ENCODE results near the gene THBS2.
"Not testable (repeated sequence)": the region's sequence is repeated elsewhere in the genome, so short reads cannot be mapped to it uniquely, and the experiment has no call there.

THBS2 gene

DNA sequence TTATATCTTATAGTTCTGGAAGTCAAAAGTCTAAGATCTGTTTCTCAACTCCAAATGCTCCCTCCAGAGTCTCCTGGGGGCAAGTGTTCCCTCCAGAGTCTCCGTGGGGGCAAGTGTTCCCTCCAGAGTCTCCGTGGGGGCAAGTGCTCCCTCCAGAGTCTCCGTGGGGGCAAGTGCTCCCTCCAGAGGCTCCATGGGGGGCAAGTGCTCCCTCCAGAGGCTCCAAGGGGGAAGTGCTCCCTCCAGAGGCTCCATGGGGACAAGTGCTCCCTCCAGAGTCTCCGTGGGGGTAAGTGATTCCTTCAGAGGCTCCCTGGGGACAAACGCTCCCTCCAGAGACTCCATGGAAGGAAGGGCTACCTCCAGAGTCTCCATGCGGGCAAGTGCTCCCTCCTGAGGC is 34.0 kb upstream of the THBS2 start:
- no peak for TF ChIP-seq ZNF274 (IDR thresholded peaks at IDR 0.05; ENCODE audit: low read depth, low read length)
- H3K4me3 ChIP-seq (ENCODE audit: low read length) = no peak overlapping the region

DNA sequence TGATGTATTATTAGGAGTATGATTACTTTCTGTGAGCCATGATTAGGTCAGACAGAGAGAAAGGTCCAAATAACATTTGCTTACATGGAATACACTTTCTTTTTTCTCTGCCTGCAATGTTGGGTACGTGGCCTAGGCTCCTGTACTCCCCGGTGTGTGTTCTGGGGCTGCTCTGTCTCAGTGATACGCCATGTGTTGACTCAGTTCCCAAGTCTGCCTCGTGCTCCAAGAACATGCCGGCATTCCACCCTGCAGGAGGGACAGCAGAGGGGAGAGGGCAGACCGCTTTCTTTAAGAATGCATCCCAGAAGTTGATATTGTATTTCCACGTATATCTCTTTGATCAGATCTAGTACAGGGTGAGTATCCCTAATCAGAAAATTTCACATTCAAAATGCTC is 33.3 kb upstream of the THBS2 start:
- no peak for TF ChIP-seq ZNF274 (IDR thresholded peaks at IDR 0.05; ENCODE audit: low read depth, low read length)
- no peak overlapping the region for H3K4me3 ChIP-seq (ENCODE audit: low read length)

DNA sequence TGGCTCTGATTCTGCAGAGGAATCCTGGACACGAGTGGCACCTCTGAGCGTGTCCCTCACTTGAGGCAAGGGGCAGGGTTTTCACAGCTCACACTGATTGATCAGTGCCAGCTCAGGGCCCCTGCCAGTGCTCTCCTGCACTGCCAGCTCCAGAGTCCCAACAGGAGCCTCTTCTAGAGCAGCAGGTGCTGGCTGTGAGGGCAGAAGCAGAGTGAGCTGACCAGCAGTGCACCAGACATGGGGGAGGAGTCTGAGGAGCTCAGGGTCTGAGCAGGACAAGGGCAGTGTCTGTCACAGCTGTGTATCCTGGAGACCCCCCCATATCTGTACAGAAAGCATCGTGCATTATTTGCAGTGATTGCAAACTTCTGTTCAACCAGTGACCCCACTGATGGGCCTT is 31.5 kb upstream of the THBS2 start:
- no peak overlapping the region for H3K4me3 ChIP-seq (ENCODE audit: low read length)
- no peak for TF ChIP-seq ZNF274 (IDR thresholded peaks at IDR 0.05; ENCODE audit: low read depth, low read length)

DNA sequence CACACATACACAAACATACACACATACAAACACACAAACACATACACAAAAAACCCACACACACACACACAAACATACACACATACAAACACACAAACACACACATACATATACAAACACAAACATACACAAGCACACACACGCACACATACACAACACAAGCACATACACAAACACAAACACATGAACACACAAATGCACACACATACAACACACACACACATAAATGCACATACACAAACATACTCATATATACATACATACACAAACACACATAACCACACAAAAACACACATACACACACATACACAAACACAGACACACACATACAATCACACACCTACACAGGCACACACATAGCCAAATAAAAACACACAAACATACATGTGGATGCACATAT is 30.3 kb upstream of the THBS2 start:
- TF ChIP-seq ZNF274 (IDR thresholded peaks at IDR 0.05; ENCODE audit: low read depth, low read length) = no peak
- no peak overlapping the region for H3K4me3 ChIP-seq (ENCODE audit: low read length)

DNA sequence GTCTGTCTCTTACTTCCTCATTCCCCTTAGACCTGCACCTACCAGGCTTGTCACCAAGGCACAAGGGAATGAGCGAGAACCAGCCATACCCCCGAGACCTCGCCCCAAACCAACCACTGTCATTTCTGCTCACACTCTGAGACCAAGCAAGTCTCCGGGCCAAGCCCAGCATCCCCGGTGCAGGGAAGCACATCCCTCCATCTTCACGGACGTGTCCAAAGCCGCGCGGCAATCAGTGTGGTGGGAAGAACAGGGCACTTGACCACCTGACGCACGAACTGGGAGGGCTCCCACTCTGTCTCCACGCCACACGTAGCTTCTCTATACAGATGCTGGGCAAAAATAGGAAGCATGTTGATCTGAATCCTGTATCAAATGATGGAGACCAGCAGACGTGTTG is 28.4 kb upstream of the THBS2 start:
- no peak for TF ChIP-seq ZNF274 (IDR thresholded peaks at IDR 0.05; ENCODE audit: low read depth, low read length)
- H3K4me3 ChIP-seq (ENCODE audit: low read length) = no peak overlapping the region

DNA sequence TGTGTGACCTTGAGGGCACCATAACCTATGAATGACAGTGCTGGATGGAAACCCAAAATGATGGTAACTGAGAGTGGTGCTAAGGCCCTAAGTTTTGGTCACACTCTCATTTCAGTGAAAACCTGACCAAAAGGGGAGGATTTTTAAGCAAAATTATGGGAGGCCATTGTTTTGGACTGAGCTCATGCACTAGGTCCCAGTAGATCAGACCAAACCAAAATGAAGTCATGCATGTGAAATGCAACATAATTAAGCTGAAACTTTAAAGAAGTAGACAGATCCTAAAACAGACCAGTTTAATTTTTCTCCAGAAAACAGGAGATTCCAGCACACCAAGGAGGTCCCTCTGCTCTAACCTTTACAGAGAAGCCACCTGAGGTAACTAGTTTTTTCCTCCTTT is 24.0 kb upstream of the THBS2 start:
- H3K4me3 ChIP-seq (ENCODE audit: low read length) = no peak overlapping the region
- TF ChIP-seq ZNF274 (IDR thresholded peaks at IDR 0.05; ENCODE audit: low read depth, low read length) = no peak

DNA sequence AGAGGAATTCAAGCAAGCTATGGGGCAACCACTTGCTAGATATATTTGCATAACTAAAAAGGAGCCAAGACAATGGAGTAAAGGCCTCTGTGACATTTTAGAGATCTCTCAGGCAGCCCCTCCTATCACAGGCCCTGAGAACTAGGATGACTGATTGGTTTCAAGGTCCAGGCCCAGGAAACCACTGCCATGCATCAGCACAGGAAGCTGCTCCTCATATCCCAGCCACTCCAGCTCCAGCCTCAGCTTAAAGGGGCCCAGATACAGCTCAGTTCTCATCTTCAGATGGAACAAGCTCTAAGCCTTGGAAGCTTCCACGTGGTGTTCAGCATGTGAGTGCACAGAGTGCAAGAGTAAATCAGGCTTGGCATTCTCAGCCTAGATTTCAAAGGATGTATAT is 21.1 kb upstream of the THBS2 start:
- TF ChIP-seq ZNF274 (IDR thresholded peaks at IDR 0.05; ENCODE audit: low read depth, low read length) = no peak
- H3K4me3 ChIP-seq (ENCODE audit: low read length) = no peak overlapping the region

DNA sequence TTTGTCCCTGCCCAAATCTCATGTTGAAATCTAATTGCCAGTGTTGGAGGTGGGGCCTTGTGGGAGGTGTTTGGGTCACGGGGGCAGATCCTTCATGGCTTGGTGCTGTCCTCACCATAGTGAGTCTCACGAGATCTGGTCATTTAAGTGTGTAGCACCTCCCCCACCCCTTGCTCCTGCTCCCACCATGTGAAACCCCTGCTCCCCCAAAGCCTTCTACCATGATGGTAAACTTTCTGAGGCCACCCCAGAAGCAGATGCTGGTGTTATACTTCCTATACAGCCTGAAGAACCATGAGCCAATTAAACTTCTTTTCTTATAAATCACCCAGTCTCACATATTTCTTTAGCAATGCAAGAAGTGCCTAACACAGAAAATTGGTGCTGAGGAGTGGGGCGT is 19.9 kb upstream of the THBS2 start:
- no peak for TF ChIP-seq ZNF274 (IDR thresholded peaks at IDR 0.05; ENCODE audit: low read depth, low read length)
- H3K4me3 ChIP-seq (ENCODE audit: low read length) = no peak overlapping the region

DNA sequence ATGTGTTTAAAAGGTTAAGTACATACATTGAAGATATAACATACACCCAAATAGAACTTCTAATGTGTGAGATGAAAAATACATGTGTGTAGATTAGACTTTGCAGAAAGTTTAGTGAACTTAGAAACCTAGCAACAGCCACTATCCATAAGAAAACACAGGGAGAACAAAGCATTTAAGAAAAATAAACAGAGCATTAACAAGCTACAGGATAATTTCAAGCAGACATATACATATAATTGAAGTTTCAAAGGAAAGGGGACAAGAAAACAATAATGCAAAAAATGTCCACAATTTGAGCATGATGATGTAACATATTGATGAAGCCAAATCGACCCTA is 18.2 kb upstream of the THBS2 start:
- H3K4me3 ChIP-seq (ENCODE audit: low read length) = no peak overlapping the region
- no peak for TF ChIP-seq ZNF274 (IDR thresholded peaks at IDR 0.05; ENCODE audit: low read depth, low read length)

DNA sequence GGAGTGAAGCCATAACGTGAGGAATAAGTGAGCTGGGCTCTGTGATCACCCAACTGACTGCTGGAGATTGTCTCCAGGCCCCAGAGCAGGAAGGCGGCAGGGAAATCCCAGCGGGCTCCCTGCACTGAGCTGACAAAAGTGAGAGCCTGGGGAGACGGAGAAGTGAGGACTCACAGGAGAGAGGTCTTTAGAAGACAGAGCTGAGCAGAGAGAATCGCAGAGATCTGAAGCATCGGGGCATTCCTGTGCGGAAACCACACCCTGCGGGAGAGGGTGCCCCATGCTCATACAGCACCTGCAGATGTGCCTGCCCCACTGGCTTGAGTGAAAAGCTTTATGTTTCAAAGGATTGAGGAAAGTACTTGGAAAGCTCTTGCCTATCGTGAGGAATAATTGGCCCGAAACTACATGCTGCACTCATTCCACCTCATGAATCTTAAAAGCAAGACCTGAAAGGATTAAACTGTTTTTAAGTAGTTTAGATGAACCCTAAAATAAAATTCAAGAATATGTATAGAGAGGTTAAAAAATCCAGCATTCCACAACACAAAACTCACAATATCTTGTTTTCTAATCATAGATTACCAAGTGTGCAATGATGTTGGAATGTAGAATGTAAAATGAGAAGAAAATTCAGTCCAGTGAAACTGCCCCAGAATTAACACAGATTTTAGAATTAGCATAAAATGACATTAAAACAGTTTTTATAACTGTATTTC is 17.7 kb upstream of the THBS2 start:
- no peak overlapping the region for H3K4me3 ChIP-seq (ENCODE audit: low read length)
- TF ChIP-seq ZNF274 (IDR thresholded peaks at IDR 0.05; ENCODE audit: low read depth, low read length) = no peak

DNA sequence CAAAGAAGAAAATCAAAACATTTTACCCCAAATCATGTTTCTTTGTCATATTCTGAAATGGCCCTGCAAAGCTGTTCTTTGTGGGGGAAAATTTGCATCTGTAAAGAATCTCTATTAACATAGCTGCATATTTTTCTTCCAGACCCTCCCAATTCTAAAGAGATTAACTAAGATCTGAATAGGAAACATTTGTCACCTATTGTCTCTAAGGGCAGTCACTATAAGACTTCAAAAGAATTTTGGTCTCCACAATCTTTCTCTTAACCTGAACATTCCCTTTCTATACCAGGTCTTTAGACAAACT is 16.4 kb upstream of the THBS2 start:
- not testable (repeated sequence) for H3K4me3 ChIP-seq (ENCODE audit: low read length)

DNA sequence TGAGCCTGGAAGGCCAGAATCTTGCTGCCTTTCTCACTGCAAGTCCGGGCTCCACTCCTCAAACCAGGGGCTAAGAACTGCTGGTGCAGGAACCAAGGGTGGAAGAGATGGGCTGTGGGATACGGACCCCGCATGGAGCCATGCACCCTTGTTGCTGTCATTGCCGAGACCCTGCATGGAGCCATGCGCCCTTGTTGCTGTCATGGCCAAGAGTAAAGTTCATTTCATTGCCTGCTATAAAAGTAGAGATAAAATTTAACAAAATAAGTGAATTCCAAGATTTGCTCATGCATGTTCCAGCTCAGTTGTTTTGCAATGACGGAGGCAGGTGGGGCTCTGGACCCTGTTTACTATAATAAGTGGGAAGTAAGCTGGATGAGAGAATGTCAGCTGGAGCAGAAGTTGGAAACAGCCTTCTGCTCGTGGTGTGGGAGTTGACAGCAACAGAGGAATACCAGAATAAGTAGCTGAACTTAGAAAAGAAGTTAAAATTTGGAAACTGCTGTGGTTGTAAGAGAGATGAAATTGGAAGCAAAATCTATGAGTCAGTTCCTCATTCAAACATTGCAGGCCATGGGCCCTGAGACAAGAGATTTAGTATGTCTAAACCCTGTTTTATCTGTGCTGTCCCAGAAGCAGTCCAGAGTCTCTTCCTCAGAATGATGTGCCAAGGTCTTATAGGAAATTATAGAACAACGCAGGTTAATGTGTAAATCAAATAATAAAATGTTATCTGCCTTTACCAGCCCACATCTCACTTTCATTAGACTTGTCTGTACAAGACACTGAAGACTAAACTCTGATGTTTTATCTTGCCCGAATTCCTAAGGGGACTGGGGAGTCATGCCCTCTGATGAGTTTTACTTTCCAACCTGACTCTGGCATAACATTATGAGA is 15.8 kb upstream of the THBS2 start:
- no peak for TF ChIP-seq ZNF274 (IDR thresholded peaks at IDR 0.05; ENCODE audit: low read depth, low read length)
- no peak overlapping the region for H3K4me3 ChIP-seq (ENCODE audit: low read length)

DNA sequence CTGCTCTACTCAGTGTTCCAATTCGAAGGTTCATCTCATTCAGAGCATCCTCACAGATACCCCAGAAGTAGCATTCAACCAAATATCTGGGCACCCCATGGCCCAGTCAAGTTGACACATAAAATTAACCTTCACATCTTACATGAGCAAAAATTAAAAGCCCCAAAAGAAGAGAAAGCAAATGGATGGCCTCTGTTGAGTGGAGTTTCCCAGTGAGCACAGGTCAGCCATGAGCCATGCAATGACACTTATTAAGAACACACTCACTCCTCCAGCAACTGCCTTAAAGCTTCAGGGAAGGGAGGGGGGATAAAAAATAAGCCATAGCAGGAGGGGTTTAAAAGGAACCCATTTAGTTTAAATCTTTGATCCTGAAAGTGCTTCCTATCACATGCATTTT is 14.6 kb upstream of the THBS2 start:
- TF ChIP-seq ZNF274 (IDR thresholded peaks at IDR 0.05; ENCODE audit: low read depth, low read length) = no peak
- H3K4me3 ChIP-seq (ENCODE audit: low read length) = no peak overlapping the region

DNA sequence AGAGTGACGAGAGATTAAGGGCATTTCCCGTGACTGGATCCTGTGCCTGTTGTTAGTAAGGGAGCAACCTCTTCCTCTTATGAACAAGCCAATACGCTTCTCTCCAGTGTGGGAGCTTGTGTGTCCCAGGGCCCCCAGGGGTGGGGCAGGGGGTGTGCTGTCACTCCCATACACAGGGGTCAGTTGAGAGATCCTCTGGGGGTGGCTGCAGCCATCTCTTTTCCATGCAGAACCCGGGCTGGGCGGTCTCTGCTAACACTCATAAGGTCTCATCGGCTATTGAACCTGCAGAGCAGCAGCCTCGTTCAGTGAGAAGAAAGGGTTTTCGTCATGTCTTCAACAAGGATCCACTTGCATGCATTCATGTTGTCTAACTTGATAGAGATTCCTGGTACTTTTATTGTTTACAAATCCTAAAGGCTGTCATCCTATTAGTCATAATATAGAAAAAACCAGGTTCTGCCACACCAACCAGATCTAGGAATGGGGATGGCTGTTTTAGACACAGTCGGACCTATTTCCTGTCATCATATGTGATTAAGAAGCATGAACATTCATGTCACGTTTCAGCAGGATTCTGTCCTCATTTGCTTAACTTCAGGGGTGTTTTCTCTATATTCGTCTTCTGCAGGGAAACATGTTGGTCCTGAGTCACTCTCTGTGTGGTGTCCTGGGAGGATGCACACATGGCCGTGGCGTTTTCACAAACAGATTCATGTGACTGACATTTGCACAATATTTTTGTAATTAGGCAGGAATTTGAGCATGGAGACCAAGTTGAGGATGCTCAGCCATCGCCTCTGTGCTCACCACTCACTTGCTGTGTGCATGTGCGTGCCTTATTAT is 13.3 kb upstream of the THBS2 start:
- no peak for TF ChIP-seq ZNF274 (IDR thresholded peaks at IDR 0.05; ENCODE audit: low read depth, low read length)
- H3K4me3 ChIP-seq (ENCODE audit: low read length) = no peak overlapping the region

DNA sequence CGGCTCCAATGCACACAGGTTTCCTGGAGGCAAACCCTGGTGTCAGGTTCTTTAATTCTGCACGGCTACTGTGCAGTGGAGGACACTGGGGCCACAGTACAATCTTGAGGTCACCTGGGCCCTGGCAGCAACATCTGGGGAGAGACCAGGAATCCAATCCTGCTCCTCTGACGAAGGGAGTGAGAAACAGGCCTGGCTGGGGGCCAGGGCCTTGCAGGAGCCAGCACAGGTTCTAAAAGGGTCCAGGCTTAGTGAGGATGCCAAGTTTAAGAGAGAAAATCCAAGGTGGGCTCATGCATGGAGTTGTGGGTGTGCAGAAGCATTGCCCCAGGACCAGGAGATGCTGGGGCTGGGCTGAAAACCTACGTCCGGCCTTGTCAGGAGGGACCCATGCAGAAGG is 12.6 kb upstream of the THBS2 start:
- no peak for TF ChIP-seq ZNF274 (IDR thresholded peaks at IDR 0.05; ENCODE audit: low read depth, low read length)
- no peak overlapping the region for H3K4me3 ChIP-seq (ENCODE audit: low read length)
